GM21576 (cell line): ENCODE results near the gene C19orf12.
A peak's percentile ranks its signal among the peaks of the same experiment; 100 is the strongest.

ENCODE experiments used
- ATAC-seq: cut with Tn5 transposase; IDR thresholded peaks from one replicate; pipeline ENCODE4 v1.9.1; 2021; ENCODE audit warnings: mild to moderate bottlenecking, moderate library complexity; ENCODE audit not compliant: unreplicated experiment

The C19orf12 gene

DNA sequence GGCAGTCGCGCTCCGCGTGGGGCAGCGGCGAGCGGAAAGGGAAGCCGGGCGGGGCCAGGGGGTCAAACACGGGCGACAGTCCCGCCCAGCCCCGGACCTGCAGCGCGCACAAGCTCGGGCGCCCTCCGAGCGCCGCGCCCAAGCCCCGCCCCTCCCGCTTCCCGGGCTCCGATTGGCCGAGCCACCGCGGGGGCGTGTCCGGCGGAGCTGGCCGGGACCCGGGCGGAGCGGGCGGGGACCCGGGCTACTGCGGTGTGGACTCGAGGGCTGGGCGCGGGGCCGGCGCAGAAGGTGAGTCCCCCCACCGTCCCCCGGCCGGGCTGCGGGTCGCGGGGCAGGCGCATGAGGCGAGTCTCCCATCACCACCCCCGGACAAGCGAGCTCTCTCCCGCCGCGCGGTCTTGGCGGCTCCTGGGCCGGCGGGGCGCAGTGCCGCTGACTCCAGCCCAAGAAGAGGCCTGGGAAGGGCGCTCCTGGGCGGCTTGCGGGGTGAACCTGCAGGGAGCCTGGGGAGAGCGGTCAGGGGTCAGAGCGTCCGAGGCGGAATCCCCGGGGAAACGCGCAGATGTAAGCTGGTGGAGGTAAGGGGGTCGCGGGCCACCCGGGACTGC is 49.7 kb downstream of the C19orf12 start, which contains the start of gene PLEKHF1:
PLEKHF1 (plus strand) TSS at position 247 of the 611 bp plus-strand sequence. CDS start 8,379 bp downstream, outside the sequence.
- peak; percentile 78 for ATAC-seq

DNA sequence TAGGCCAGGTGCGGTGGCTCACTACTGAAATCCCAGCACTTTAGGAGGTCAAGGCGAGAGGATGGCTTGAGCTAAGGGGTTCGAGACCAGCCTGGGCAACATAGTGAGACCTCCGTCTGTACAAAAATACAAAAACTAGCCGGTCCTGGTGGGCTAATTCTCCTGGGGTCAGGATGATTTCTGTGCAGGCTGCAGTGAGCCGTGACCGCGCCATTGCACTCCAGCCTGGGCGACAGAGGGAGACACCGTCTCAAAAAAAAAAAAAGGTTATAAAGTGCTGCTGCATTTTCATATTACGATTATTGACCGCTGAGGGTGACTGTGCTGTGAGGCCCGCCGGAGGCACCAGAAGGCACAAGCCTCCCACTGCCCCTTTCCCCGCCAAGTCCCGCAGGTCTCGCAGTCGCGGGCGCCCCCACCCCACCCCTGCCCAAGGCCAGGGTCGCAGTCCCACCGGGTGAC is 50.3 kb downstream of the C19orf12 start:
- no peak for ATAC-seq

DNA sequence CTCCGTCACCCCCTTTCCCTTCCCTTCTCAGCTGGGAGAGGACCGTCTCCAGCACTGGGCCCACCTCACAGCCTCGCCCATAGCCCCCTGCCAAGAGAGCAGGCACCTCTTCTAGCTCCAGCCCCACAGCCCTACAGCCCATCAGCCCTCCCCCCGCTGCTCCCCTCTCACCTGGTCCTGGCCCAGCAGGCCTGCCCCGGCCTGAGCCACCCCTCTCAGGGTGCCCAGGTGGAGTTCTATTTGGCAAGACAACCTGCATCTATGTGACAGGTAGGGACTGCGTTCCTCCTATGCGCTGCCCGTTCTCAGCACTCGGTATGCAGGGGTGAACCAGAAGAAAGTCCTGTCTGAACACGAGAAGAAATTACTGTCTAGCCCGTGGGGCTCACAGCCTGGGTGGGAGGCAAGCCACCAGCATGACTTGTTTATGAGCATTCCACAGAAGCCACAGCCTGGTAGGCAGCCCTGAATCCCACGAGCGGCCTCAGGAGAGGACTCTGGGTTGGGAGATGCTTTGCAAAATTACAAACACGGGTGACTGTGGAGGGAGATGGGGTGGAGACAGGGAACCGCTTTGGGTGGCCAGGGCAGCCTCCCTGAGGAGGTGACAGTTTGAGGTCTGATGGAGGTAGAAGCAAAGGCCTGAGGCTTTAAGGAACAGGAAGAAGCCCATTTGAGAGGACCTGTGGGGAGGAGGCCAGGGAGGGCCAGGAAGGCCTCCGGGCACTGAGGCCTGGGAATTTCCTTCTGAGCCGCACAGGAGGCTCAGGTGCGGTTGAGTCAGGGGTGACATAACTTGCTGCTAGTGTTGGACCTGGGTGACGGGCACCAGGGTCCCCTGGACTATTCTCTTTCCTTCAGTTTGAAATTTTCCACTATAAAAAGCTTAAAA is 51.0 kb downstream of the C19orf12 start:
- no peak for ATAC-seq

DNA sequence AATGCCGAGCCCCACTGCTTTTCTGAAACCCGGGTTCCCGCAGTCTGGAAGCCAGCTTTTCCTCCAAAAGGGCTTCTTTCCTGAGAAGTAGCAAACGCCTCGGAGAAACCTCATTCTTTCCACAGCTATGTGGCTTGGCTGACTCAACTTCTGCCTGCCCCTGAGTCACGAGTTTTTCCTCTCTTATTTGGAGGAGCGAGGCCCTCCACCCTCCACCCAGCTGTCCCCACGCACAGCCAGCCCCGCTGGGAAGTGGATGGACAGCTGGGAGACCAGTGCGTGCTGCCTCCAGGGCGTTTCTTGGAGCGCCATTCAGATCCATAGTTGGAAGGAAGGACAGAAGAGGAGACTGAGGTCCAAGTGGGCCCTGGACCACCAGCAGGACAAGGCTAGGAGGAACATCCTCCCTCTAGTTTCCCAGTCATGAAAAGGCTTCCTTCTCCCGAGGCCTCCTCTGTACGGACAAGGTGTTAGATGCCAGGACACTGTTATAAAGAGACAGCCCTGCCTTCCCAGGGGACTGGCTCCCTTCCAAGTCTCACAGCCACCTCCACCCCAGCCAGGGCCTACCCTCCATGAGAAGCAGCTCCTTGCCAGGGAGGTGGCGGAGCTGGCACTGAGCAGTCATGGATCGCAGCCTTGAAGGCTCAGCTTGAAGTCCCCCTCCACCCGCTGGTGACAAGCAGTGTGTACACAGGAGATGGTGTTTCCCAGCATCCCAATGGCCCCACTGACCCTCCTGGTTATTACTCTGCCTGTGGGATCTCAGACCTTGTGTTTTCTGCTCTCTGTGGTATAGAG is 52.3 kb downstream of the C19orf12 start:
- no peak for ATAC-seq

DNA sequence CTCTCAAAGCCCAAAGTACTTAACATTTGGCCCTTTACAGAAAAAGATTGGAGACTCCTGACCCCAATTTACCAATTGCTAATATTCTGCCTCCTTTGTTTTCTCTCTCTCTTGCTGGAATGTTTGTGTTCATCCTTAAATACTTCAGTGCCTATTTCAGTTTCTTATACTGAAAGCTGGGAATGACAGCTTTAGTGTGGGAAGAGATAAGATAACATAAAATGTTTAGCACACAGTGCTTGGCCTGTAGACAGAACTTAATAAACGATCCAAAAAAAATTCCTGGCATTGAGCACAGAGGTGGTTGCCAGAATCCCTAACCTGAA is 52.8 kb downstream of the C19orf12 start:
- ATAC-seq, result no peak

DNA sequence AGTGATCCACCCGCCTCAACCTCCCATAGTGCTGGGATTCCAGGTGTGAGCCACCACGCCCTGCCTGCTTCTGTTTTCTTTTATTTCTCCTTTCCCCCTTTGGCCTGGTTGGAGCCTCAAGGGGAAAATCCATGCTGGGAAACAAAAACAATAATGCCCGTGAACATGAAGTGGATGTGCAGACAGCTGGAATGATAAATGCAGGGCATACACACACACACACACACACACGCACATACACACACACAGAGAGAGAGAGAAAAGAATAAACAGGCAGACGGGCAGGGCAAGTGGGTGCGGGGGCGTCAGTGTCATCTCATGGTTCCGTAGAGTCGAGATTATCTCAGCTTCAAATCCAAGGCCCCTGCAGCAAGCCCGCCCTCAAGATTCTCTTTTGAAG is 54.2 kb downstream of the C19orf12 start:
- ATAC-seq, result no peak

DNA sequence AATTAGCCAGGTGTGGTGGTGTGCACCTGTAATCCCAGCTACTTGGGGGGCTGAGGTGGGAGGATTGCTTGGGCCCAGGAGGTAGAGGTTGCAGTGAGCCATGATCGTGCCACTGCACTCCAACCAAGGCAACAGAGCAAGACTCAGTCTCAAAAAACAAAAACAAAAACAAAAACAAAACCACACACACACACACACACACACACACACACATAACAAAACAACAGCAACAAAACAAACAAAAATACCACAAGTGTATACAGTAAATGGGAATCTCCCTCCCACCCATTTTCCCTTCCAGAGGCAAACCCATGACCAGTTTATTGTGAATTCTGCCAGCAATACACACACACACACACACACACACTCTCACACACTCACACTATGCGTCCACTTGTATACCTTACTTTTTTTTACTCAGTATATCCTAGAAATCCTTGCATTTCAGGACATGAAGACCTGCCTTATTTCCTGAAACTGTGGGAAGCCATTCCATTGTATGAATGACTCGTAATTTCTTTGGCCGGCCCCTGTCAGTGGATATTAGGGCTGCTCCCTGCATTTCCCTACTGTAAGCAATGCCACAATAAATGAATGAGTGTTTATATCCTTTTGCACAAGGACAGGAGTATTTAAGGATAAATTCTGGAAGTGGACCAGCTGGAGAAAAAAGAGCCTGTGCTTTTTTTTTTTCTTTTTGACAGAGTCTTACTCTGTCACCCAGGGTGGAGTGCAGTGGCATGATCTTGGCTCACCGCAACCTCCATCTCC is 56.7 kb downstream of the C19orf12 start:
- no peak for ATAC-seq

DNA sequence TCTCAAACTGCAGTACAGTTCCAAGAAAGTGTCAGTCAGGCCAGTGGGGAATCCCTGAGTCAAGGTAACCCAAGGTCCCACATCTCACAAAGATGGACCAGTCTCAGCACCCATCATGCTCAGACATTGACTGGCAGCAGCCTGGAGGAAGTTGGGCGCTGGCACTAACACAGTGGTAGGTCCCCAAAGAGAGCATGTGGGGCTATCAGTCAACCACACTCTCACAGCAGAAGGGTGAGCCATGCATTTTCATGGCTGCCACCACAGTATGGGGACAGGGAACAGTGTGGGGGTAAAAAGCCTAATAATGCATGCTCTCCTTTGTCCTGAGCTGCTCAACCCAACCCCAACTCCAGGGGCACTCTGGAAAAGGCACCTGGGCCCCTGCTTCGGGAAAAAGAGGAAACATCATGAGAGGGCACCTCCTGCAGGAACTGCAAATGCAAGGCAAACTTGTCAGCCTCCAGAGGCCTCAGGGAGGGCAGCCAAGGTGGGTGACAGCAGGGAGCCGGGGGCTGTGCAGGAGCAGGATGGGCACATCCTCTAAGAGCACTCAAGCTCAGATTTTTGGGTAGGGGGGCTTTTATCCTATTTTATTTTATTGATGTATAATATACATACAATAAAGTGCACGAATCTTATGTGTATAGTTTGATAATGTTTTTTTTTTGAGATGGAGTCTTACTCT is 59.3 kb downstream of the C19orf12 start:
- no peak for ATAC-seq

DNA sequence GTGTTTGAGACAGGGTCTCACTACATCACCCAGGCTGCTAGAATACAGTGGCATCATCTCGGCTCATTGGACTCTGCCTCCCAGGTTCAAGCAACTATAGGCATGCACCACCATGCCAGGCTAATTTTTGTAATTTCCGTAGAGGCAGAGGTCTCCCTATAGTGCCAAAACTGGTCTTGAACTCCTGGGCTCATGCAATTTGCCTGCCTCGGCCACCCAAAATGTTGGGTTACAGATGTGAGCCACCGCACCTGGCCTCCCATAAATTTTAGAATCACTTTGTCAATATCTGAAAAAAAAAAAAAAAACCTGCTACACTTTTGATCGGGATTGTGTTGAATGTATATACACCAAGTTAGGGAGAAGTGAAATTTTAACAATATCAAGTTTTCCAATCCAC is 61.7 kb downstream of the C19orf12 start:
- ATAC-seq, result no peak

DNA sequence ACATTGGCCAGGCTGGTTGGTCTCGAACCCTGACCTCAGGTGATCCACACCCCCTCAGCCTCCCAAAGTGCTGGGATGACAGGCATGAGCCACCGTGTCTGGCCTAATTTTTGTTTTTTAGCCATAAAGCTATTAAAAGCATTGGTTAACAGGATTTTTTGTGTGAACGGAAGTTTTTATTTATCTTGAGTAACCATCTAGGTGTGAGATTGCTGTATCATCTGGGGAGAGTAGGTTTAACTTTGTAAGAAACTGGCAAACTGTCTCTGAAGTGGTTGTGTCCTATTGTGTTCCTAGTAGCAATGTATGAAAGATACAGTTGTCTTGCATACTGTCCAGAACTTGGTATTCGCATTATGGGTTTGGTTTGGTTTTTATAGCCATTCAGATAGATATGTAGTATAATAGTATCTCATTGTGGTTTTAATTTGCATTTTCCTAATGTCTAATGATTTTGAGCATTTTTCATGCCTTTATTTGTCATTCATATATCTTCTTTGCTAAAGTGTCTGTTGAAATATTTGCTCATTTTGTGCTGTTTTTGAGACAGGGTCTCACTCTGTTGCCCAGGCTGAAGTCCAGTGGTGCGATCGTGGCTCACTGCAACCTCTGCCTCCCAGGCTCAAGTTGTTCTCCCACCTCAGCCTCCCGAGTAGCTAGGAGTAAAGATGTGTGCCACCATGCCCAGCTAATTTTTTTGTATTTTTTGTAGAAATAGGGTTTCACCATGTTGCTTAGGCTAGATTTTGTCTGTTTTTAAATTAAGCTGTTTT is 63.3 kb downstream of the C19orf12 start:
- ATAC-seq, result no peak

DNA sequence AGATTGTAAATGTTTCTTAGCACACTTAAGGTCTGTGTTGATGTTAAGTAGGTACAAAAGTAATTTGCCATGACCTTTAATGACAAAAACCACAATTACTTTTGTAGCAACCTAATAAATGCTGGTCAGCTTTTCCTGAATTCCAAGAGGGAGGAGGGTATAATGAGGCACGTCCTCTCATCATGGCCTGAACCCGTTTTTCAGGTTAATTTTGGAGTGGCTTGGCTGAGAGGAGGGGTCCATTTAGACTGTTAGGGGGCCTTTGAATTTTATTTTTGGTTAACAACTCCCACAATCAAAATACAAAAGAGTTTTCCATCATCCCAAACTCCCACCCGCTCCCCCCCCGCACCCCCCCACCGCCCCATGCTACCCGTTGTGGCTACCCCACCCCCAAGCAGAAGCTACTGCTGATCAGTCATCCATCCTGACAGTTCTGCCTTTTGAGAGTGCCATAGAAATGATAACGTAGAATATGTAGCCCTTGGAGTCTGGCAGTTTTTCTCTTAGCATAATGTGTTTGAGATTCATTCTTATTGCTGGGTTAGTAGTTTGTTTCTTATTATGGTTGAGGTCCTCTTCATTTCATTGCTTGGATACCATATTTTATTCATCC is 64.2 kb downstream of the C19orf12 start:
- no peak for ATAC-seq
